PFSK-1 (cell line): ENCODE data around the gene RPS15.

Source experiments
- POLR2AphosphoS5 ChIP-seq: IDR thresholded peaks from 2 replicates; pipeline ENCODE4 v1.6.1; 2012; ENCODE audit warnings: low read depth, mild to moderate bottlenecking, control low read depth, low read length, moderate library complexity
- REST ChIP-seq, 2 experiments: IDR thresholded peaks; 2 replicates each; pipeline versions ENCODE4 v1.6.1 to v1.8.0; 2011 to 2012; ENCODE audit warnings: low read depth in 2 of 2, low read length in 2 of 2, control low read depth in 1 of 2, inconsistent platforms in 1 of 2, mild to moderate bottlenecking in 1 of 2, moderate library complexity in 1 of 2; ENCODE audit not compliant: insufficient read depth in 1 of 2
- SIN3A ChIP-seq: IDR thresholded peaks from 2 replicates; pipeline ENCODE4 v1.6.1; 2012; ENCODE audit warnings: mild to moderate bottlenecking, low read length, moderate library complexity, borderline replicate concordance; ENCODE audit not compliant: insufficient read depth
- TAF1 ChIP-seq: IDR thresholded peaks from 2 replicates; pipeline ENCODE4 v1.6.1; 2012; ENCODE audit warnings: low read length, control low read depth, borderline replicate concordance; ENCODE audit not compliant: insufficient read depth

- TF ChIP-seq SIN3A (no peak), TAF1 (no peak), POLR2AphosphoS5 (no peak), REST (IDR thresholded peaks at IDR 0.05; ENCODE audit: insufficient read depth in 1 of 2, low read depth in 2 of 2, low read length in 2 of 2) (no peak)
Measured at GRCh38 chr19:1421218-1421957, 16.8 kb upstream of the RPS15 start.
